ENCODE results near the gene LSM14A. TPM values are rescaled to one million over a fixed set of nuclear protein-coding genes. Genes with fewer than 3 reads are reported as not detected.
"Not testable (repeated sequence)": the region's sequence is repeated elsewhere in the genome, so short reads cannot be mapped to it uniquely, and the experiment has no call there.

LSM14A gene
- total RNA-seq, 1 experiment from 2014 or later = 50.3 TPM

DNA sequence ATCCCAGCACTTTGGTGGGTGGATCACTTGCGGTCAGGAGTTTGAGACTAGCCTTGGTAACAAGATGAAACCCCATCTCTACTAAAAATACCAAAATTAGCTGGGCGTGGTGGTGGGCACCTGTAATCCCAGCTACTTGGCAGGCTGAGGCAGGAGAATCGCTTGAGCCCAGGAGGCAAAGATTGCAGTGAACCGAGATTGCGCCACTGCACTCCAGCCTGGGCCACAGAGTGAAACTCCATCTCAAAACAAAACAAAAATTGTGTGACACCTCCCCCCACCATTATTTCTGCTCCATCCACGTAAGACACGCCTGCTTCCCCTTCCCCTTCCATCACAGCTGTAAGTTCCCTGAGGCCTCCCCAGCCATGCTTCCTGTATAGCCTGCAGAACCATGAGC lies 13.3 kb upstream of the LSM14A start:
- DNase-seq (ENCODE audit: low read depth) = not testable (repeated sequence)

- DNase-seq (ENCODE audit: low read depth) = not testable (repeated sequence)
Measured at GRCh38 chr19:34159541-34159940, 12.8 kb upstream of the LSM14A start.

- DNase-seq (ENCODE audit: low read depth) = not testable (repeated sequence)
Measured at GRCh38 chr19:34161902-34162301, 10.4 kb upstream of the LSM14A start.

DNA sequence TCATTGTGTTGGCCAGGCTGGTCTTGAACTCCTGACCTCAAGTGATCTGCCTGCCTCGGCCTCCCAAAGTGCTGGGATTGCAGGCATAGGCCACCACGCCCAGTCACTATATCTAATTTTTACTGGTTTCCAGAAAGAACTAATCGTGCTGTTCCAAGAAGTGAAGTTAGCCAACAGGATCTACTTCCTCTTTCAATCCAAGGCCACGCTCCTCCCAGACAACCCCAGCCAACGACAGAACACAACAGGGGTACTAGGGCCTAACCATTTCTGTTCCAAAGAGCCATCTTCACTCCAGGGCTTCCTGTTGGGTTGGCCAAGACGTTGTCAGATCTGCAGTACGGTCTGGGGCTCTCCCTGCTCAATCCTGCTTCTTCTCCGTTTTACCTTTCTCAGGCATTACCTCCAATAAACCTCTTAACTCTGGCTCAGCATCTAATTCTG lies 7.0 kb upstream of the LSM14A start:
- DNase-seq (ENCODE audit: low read depth) = no peak

DNA sequence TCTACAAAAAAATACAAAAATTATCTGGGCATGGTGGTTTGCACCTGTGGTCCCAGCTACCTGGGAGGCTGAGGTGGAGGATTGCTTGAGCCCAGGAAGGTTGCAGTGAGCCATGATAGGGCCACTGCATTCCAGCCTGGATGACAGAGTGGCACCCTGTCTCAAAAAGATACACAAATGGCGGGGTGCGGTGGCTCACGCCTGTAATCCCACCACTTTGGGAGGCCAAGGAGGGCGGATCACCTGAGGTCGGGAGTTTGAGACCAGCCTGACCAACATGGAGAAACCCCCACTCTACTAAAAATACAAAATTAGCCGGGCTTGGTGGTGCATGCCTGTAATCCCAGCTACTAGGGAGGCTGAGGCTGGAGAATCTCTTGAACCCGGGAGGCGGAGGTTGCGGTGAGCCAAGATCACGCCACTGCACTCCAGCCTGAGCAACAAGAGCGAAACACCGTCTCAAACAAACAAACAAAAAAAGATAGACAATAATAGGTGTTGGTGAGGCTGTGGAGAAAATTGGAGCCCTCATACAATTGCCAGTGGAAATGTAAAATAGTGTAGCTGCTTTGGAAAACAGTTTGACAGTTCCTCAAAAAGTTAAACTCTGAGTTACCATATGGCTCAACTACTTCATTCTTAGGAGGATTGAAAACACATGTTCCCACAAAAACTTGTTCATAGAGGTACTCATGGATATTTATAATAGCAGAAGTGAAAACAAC lies 2.7 kb upstream of the LSM14A start:
- DNase-seq (ENCODE audit: low read depth) = not testable (repeated sequence)

DNA sequence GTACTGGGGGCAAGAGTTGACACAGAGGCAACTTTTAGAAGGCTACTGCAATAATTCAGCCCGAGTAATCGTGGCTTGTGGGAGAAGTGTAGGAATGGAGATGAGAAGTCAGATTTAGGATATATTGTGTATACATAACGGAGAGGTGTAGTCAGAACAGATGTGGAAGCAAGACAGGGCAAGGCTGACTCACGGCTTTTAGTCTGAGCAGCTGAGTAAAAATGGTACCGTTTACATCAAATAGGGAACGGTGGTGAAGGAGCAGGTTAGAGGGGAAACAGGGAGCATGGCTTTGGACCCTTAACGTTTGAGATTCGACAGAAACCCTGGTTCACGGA lies 796 bp upstream of the LSM14A start:
- DNase-seq (ENCODE audit: low read depth) = peak; percentile 74

DNA sequence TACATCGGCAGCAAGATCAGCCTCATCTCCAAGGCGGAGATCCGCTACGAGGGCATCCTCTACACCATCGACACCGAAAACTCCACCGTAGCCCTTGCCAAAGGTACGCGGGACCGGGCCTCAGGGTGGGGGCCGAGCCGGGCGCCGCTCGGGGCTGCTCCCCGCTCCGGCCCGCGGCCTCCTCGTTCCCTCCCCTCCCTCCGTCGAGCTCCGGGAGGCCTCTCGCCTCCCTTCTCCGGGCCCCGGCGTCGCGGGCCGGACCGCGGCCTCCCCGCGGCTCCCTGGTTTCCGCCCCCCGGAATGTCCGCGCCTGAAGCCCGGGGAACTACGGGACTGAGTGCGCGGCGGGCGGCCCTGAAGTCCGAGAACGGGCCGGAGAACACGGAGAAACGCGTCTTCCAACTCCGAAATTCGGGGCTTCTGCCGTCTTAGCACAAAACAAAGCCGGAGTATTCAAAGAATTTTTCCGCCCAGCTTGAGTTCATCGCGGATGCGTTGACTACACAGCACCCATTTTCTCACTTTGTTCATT lies 423 bp downstream of the LSM14A start:
- peak; percentile 41 for DNase-seq (ENCODE audit: low read depth)

GRCh38 chr19:34173193-34173956 lies 1.1 kb downstream of the LSM14A start:
- peak; percentile 27 for DNase-seq (ENCODE audit: low read depth)

- not testable (repeated sequence) for DNase-seq (ENCODE audit: low read depth)
Measured at GRCh38 chr19:34175173-34175572, 2.9 kb downstream of the LSM14A start.

DNA sequence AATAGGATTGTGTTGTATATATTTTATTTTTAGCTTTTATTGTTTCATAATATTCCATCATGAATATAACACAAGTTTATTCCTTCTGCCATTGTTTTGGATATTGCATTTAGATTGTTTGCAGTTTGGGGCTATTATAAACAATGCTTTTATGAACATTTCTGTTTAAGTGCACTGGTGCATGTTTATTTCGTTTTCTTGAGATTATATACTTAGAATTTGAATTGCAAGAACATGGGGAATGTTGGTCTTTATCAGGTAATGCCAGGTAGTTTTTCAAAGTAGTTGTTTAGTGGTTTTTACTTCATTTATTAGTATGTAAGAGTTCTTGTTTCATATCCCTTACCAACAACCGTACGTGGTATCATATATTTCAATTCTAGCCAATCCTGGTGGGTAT lies 4.3 kb downstream of the LSM14A start:
- DNase-seq (ENCODE audit: low read depth) = no peak

- DNase-seq (ENCODE audit: low read depth) = no peak
Measured at GRCh38 chr19:34178274-34178610, 5.9 kb downstream of the LSM14A start.

DNA sequence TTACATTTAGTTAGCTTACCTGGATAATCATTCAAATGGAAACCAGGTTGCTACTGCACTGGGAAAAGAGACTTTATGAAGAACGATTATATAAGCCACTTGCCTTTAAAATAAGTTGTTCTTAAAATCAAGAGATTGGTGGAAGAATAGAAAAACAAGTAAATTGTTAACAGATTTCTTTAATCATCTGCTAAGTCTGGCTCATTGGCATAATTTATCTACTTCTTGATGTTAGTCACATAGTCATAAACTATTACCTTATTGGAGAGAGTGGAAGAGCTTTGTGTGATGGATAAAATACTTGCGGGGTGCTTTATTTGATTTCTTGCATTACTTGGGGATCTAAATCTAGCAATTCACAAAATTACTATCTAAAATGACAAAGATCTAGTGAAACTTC lies 6.8 kb downstream of the LSM14A start:
- no peak for DNase-seq (ENCODE audit: low read depth)

GRCh38 chr19:34180273-34180672 lies 8.0 kb downstream of the LSM14A start:
- DNase-seq (ENCODE audit: low read depth) = no peak

- DNase-seq (ENCODE audit: low read depth) = no peak
Measured at GRCh38 chr19:34180709-34181108, 8.4 kb downstream of the LSM14A start.

DNA sequence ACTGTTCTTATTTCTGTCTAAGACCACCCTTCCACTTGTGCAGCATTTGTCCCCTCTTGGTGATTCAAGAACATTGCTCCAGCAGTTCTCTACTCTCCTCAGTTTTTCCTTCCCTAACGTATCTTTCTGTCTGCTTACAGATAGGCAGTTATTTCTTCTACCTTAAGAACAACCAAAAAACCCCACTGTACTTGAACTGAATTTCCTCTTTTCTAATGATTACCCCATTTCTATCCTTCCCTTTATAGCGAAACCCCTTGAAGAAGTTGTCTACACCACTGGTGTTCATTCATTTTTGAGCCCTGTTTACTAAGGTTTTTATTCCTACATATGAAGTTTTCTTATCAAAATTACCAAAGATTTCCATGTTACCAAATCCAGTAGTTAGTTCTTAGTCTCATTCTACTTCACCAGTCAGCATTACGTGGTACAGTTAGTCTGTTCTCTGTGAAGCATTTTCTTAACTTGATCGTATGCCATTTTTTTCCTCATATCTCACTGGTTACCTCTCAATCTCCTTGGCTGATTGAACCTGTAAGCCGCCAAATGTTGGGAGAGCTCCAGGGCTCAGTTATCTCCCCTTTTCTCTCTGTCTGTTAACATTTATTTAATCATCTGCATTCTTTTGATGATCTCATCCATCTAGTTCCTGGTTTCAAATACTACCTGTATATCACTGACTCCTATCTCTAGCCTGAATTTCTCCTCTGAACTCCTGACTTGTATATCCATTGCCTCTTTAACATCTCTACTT lies 9.0 kb downstream of the LSM14A start:
- no peak for DNase-seq (ENCODE audit: low read depth)

DNA sequence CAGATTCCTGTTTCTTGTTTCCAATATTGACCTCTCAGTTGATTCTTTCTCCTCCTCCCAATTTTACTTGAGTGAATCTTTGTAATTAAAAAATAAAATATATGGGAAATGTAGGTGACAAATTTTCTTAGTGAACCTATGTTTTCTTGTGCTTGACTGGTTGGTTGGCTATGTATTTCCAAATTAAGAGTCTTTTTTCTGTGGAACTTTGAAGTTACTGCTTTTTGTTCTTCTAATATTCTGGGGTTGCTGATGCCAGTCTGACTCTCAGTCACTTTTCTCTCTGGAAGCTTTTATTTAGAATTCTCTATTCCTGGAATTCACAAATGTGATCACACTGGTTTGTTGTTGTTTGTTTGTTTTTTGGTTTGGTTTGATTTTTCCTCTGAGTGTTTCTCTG lies 9.8 kb downstream of the LSM14A start:
- no peak for DNase-seq (ENCODE audit: low read depth)

DNA sequence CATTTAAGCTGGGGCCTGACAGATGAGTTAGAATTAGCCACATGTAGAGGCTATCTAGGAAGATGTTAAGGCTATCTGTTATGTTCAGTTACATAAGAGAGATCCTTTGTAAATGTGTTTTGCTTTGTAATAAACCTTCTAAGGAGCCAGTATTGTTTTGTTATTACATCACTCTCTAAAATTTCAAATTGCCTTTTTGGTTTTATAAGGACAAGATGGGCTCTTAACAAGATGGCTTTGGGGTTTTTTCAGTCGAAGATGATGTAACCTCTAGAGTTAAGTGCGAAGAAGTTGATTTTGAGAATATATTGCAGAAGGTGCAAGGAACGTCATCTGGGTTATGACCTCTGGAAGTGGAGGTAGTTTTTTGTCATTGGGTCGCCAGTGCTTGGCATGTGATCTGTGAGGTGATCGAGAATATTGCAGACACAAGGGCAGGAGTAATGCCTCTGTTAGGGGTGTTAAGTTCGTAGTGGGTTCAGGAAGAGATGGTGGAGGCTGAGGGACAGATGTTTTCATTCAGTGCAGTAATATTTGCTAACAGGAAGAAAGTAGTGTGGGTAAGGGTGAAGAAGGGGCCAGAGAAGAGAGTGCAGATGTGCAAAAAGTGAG lies 12.7 kb downstream of the LSM14A start:
- DNase-seq (ENCODE audit: low read depth) = no peak

GRCh38 chr19:34186205-34186604 lies 13.9 kb downstream of the LSM14A start:
- DNase-seq (ENCODE audit: low read depth) = no peak

GRCh38 chr19:34187011-34187410 lies 14.7 kb downstream of the LSM14A start:
- DNase-seq (ENCODE audit: low read depth) = no peak

DNA sequence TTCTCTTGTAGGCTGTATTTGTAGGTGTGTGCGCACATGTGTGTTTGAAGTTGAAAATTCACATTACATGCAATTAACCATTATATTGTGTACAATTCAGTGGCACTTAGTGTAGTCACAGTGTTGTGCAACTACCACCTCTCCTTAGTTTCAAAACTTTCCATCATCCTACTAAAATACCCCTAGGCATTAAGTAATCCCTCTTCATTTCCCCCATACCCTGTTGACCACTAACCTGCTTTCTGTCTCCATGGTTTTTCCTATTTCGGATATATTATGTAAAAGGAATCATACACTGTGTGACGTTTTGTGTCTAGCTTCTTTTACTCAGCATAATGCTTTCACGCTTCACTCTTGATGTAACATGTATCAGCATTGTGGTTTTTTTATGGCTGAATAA lies 16.1 kb downstream of the LSM14A start:
- DNase-seq (ENCODE audit: low read depth) = no peak

- DNase-seq (ENCODE audit: low read depth) = no peak
Measured at GRCh38 chr19:34189199-34189916, 17.1 kb downstream of the LSM14A start.

Data from RPMI7951 (cell line).